Suprapubic skin (tissue), 4 donors: ENCODE results near the gene COQ2. TPM values are rescaled to one million over a fixed set of nuclear protein-coding genes. Genes with fewer than 3 reads are reported as not detected.

ENCODE experiments used
- DNase-seq, 2 donors: peaks; one replicate each; pipeline ENCODE4 v3.0.0-alpha.2; 2019; ENCODE audit warnings: low spot score in 2 of 2
- H3K27ac ChIP-seq: fragments of 200-600 bp; sonication (generic); one replicate; pipeline ENCODE4 v1.5.1; 2019
- H3K27me3 ChIP-seq: fragments of 200-600 bp; sonication (generic); one replicate; pipeline ENCODE4 v1.5.1; 2019
- H3K36me3 ChIP-seq: fragments of 200-600 bp; sonication (generic); one replicate; pipeline ENCODE4 v1.5.1; 2019
- H3K4me1 ChIP-seq: fragments of 200-600 bp; sonication (generic); one replicate; pipeline ENCODE4 v1.5.1; 2019
- H3K4me3 ChIP-seq: fragments of 200-600 bp; sonication (generic); one replicate; pipeline ENCODE4 v1.5.1; 2019; ENCODE audit warnings: mild to moderate bottlenecking
- H3K9me3 ChIP-seq: fragments of 200-600 bp; sonication (generic); one replicate; pipeline ENCODE4 v1.5.1; 2019
- EP300 ChIP-seq: sonication (generic); formaldehyde crosslinking; IDR thresholded peaks from one replicate; pipeline ENCODE4 v1.6.1; 2017; ENCODE audit warnings: antibody characterized with exemption
- POLR2A ChIP-seq, 2 donors: fragments of 450-650 bp; IDR thresholded peaks; one replicate each; pipeline ENCODE4 v1.6.1; 2017; ENCODE audit warnings: antibody characterized with exemption in 2 of 2, mild to moderate bottlenecking in 2 of 2, moderate library complexity in 2 of 2
- POLR2AphosphoS5 ChIP-seq, 3 donors: sonication (generic); formaldehyde crosslinking; IDR thresholded peaks; one replicate each; pipeline ENCODE4 v1.6.1; 2017; ENCODE audit warnings: antibody characterized with exemption in 3 of 3
- WGBS: methylation state at CpG from one replicate; pipeline ENCODE4 v1.1.5; 2018; 5-methylcytosine and 5-hydroxymethylcytosine counted together
- total RNA-seq, 4 donors: library from RNA; depleted of rRNA; stranded (reverse); fragments of >200 nt; gene quantifications; one replicate each; pipeline ENCODE4 v1.1.0, GENCODE V29; 2016
- TF ChIP-seq, protein P1 (sequence below), 2 donors: fragments of 200-600 bp in 1 of 2; fragments of 450-650 bp in 1 of 2; sonication (generic) in 1 of 2; IDR thresholded peaks; one replicate each; pipeline ENCODE4 v1.5.1; 2016 to 2019; ENCODE audit warnings: antibody characterized with exemption in 2 of 2, mild to moderate bottlenecking in 1 of 2, moderate library complexity in 1 of 2

The COQ2 gene
- total RNA-seq, 4 donors from 2014 or later, result 8.0 to 17.2 (median 13.4) TPM

DNA sequence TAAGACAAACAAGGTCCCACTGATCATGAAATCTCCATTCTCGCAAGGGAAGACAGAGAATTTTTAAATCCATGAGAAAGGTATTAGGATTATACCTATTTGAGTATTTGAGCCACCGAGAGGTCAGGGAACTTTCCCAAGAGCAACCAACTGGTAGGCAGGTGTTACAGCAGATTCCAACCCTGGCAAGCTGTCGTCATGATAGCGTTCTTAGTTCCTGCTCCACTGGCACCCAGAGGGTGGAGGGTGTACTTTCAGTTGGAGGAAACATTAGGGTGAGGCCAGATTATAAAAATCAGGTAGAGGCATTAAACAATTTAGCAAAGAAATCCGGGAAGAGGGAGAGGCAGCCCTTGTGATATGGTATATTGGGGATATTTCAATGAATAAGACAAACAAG, 23.3 kb downstream of the COQ2 start:
- TF ChIP-seq EP300, result no peak
- TF ChIP-seq, protein P1, sequence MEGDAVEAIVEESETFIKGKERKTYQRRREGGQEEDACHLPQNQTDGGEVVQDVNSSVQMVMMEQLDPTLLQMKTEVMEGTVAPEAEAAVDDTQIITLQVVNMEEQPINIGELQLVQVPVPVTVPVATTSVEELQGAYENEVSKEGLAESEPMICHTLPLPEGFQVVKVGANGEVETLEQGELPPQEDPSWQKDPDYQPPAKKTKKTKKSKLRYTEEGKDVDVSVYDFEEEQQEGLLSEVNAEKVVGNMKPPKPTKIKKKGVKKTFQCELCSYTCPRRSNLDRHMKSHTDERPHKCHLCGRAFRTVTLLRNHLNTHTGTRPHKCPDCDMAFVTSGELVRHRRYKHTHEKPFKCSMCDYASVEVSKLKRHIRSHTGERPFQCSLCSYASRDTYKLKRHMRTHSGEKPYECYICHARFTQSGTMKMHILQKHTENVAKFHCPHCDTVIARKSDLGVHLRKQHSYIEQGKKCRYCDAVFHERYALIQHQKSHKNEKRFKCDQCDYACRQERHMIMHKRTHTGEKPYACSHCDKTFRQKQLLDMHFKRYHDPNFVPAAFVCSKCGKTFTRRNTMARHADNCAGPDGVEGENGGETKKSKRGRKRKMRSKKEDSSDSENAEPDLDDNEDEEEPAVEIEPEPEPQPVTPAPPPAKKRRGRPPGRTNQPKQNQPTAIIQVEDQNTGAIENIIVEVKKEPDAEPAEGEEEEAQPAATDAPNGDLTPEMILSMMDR (IDR thresholded peaks at IDR 0.05), result no peak
- TF ChIP-seq POLR2AphosphoS5 (IDR thresholded peaks at IDR 0.05), result no peak
- TF ChIP-seq POLR2A (IDR thresholded peaks at IDR 0.05), result no peak
- no peaks in the 10 kb centered on the region for H3K27me3 ChIP-seq
- WGBS, result 72% methylated on average over 5 of the region's 5 CpGs
- no peak overlapping the region for H3K27ac ChIP-seq
- no peaks in the 10 kb centered on the region for H3K9me3 ChIP-seq
- H3K4me3 ChIP-seq, result no peak overlapping the region
- no peak for DNase-seq
- H3K4me1 ChIP-seq, result peaks cover 3% of the 10 kb centered on the region
- peaks cover 7% of the 10 kb centered on the region for H3K36me3 ChIP-seq

DNA sequence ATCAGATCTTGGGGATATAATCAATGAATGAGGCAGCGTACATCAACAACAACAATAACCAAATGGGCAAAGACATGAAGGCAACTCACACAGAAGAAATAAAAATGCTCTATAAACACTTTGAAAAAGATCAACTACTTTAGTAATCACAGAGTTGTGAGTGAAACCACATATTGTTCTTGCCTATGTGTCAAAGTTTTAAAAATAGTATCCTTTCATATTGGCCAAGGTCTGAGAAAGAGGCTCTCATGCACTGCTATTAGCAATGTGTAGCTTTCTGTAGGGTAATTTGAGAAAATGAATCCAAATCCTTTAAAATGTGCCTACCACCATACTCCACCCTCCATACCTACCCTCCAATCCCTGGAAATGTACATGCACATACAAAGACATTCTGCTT, 25.0 kb downstream of the COQ2 start:
- Histone ChIP-seq H3K4me1 (peaks cover 3% of the 10 kb centered on the region), H3K36me3 (peaks cover 5% of the 10 kb centered on the region), H3K27ac (no peak overlapping the region), H3K27me3 (no peaks in the 10 kb centered on the region), H3K4me3 (no peak overlapping the region), H3K9me3 (no peaks in the 10 kb centered on the region)
- TF ChIP-seq, protein P1 (IDR thresholded peaks at IDR 0.05), result no peak
- WGBS, result 91% methylated on average over 1 of the region's 1 CpG
- DNase-seq, result no peak

DNA sequence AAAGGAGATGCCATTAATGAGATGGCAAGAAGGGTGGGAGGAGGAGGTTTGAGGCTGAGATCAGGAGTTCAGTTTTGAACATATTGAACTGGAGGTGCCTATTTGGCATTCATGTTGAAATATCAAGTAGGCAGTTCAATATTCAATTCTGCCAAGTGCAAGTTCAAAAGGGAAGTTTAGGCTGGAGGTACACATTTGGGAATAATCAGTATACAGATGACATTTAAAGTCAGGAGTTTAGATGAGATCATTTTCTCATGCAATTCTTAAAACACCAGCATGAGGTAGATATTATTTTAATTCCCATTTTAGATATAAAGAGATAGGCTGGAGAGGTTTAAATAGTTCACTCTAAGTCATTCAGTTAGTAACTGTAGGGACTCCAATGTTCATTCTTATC, 26.1 kb downstream of the COQ2 start:
- Histone ChIP-seq H3K4me1 (peaks cover 3% of the 10 kb centered on the region), H3K36me3 (peaks cover 1% of the 10 kb centered on the region), H3K9me3 (no peaks in the 10 kb centered on the region), H3K4me3 (no peak overlapping the region), H3K27me3 (no peaks in the 10 kb centered on the region), H3K27ac (no peak overlapping the region)
- DNase-seq, result no peak
- TF ChIP-seq POLR2AphosphoS5 (IDR thresholded peaks at IDR 0.05) (no peak), EP300 (no peak), POLR2A (IDR thresholded peaks at IDR 0.05) (no peak)
- TF ChIP-seq, protein P1 (IDR thresholded peaks at IDR 0.05), result no peak

DNA sequence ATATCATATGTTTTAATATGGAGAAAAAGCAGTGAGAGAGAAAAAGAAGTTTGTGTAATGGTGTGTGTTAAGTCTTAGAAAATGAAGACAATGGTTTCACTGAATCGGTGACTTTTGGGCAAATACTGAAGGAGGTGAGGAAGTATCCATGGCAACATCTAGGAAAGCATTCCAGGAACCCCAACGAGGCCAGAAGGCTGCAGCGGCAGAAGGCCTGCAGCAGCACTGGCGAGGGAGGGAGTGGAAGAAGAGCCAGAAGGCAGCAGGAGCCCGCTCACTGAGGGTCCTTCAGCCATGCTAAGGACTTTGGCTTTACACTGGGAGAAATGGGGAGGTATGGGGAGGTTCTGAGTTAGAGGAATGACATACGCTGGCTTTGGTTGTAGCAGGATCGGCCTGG, 26.8 kb downstream of the COQ2 start:
- Histone ChIP-seq H3K27ac (no peak overlapping the region), H3K36me3 (no peaks in the 10 kb centered on the region), H3K27me3 (no peaks in the 10 kb centered on the region), H3K4me1 (peaks cover 3% of the 10 kb centered on the region), H3K4me3 (no peak overlapping the region), H3K9me3 (no peaks in the 10 kb centered on the region)
- TF ChIP-seq EP300 (no peak), POLR2A (IDR thresholded peaks at IDR 0.05) (no peak), POLR2AphosphoS5 (IDR thresholded peaks at IDR 0.05) (no peak)
- TF ChIP-seq, protein P1 (IDR thresholded peaks at IDR 0.05), result no peak
- no peak for DNase-seq
- 91% methylated on average over 7 of the region's 7 CpGs for WGBS

DNA sequence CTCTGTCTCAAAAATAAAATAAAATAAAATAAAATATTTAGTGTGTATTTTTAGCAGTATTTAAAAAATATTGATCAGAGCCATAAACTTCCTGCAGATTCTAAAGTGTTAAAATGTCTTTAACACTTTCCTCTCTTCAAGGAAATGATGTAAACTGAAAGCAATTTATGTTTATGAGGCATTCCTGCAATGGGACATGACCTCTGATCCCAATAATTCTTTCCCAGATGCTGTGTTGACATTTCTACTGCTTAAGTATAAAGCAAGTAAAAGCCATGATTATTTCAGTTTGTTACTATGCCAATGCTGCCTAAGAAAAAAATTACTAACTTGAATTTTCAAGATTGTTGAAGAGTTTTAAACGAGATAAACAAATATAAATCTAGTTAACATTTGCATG, 29.0 kb downstream of the COQ2 start:
- TF ChIP-seq, protein P1 (IDR thresholded peaks at IDR 0.05), result no peak
- TF ChIP-seq POLR2AphosphoS5 (IDR thresholded peaks at IDR 0.05) (no peak), POLR2A (IDR thresholded peaks at IDR 0.05) (no peak), EP300 (no peak)
- Histone ChIP-seq H3K27me3 (no peaks in the 10 kb centered on the region), H3K36me3 (no peaks in the 10 kb centered on the region), H3K27ac (no peak overlapping the region), H3K4me3 (no peak overlapping the region), H3K9me3 (no peaks in the 10 kb centered on the region), H3K4me1 (peaks cover 3% of the 10 kb centered on the region)
- DNase-seq, result no peak
- 66% methylated on average over 1 of the region's 1 CpG for WGBS
